ENCODE measurements around the gene FOXI1.

The FOXI1 gene

GRCh38 chr5:170111088-170111785, 5.5 kb downstream of the FOXI1 start:
- Histone ChIP-seq H3K9ac (ENCODE audit: low read length) (no peak overlapping the region), H3K36me3 (ENCODE audit: insufficient read depth, low read length) (no peaks in the 10 kb centered on the region), H3K79me2 (ENCODE audit: insufficient read depth, low read length) (no peaks in the 10 kb centered on the region), H3K4me3 (ENCODE audit: low read depth, low read length, poor library complexity, severe bottlenecking) (no peak overlapping the region), H3K4me1 (ENCODE audit: insufficient read depth, low read length, severe bottlenecking) (no peaks in the 10 kb centered on the region), H2AFZ (ENCODE audit: low read length) (no peak overlapping the region), H3K27me3 (ENCODE audit: insufficient read depth, low read length) (0 out of 2 replicates have a peak, but pooled peaks cover 4% of the 10 kb centered on the region), H3K27ac (ENCODE audit: low read depth, low read length, poor library complexity, severe bottlenecking) (no peak overlapping the region), H3F3A (ENCODE audit: insufficient read depth, low read length) (no peaks in the 10 kb centered on the region), H3K9me3 (ENCODE audit: low read length) (no peaks in the 10 kb centered on the region), H3K9me2 (ENCODE audit: low read depth, low read length) (no peaks in the 10 kb centered on the region), H4K20me1 (ENCODE audit: insufficient read depth, low read length) (no peaks in the 10 kb centered on the region), H3K4me2 (ENCODE audit: low read length) (no peak overlapping the region)
- TF ChIP-seq EZH2 (IDR thresholded peaks at IDR 0.05; ENCODE audit: borderline replicate concordance, low read length) = no peak
- TF ChIP-seq, protein P1, sequence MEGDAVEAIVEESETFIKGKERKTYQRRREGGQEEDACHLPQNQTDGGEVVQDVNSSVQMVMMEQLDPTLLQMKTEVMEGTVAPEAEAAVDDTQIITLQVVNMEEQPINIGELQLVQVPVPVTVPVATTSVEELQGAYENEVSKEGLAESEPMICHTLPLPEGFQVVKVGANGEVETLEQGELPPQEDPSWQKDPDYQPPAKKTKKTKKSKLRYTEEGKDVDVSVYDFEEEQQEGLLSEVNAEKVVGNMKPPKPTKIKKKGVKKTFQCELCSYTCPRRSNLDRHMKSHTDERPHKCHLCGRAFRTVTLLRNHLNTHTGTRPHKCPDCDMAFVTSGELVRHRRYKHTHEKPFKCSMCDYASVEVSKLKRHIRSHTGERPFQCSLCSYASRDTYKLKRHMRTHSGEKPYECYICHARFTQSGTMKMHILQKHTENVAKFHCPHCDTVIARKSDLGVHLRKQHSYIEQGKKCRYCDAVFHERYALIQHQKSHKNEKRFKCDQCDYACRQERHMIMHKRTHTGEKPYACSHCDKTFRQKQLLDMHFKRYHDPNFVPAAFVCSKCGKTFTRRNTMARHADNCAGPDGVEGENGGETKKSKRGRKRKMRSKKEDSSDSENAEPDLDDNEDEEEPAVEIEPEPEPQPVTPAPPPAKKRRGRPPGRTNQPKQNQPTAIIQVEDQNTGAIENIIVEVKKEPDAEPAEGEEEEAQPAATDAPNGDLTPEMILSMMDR (IDR thresholded peaks at IDR 0.05; ENCODE audit: low read length) = no peak

GRCh38 chr5:170112876-170113521, 7.3 kb downstream of the FOXI1 start:
- Histone ChIP-seq H3K9ac (ENCODE audit: low read length) (no peak overlapping the region), H3K9me3 (ENCODE audit: low read length) (no peaks in the 10 kb centered on the region), H3K27ac (ENCODE audit: low read depth, low read length, poor library complexity, severe bottlenecking) (no peak overlapping the region), H4K20me1 (ENCODE audit: insufficient read depth, low read length) (no peaks in the 10 kb centered on the region), H3K79me2 (ENCODE audit: insufficient read depth, low read length) (no peaks in the 10 kb centered on the region), H2AFZ (ENCODE audit: low read length) (no peak overlapping the region), H3K4me3 (ENCODE audit: low read depth, low read length, poor library complexity, severe bottlenecking) (no peak overlapping the region), H3F3A (ENCODE audit: insufficient read depth, low read length) (no peaks in the 10 kb centered on the region), H3K4me1 (ENCODE audit: insufficient read depth, low read length, severe bottlenecking) (no peaks in the 10 kb centered on the region), H3K36me3 (ENCODE audit: insufficient read depth, low read length) (no peaks in the 10 kb centered on the region), H3K27me3 (ENCODE audit: insufficient read depth, low read length) (0 out of 2 replicates have a peak, but pooled peaks cover 4% of the 10 kb centered on the region), H3K9me2 (ENCODE audit: low read depth, low read length) (no peaks in the 10 kb centered on the region), H3K4me2 (ENCODE audit: low read length) (no peak overlapping the region)
- no peak for TF ChIP-seq EZH2 (IDR thresholded peaks at IDR 0.05; ENCODE audit: borderline replicate concordance, low read length)
- TF ChIP-seq, protein P1 (IDR thresholded peaks at IDR 0.05; ENCODE audit: low read length) = no peak

DNA sequence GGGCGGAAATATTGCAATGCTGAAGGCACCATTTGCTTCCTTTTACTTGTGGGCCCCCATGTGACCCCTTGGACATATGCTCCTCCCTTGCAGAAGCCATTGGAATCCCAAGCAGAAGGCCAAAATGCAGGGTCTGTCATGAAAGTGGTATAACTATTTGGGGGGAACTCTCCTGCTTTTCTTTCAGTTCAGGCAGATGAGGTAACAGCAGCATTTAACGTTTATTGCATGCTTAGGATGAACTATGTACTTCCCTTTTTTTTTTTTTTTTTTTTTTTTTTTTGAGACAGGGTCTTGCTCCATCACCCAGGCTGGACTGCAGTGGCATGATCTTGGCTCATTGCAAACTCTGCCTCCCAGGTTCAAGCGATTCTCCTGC, 7.8 kb downstream of the FOXI1 start:
- Histone ChIP-seq H3F3A (ENCODE audit: insufficient read depth, low read length) (no peaks in the 10 kb centered on the region), H3K27me3 (ENCODE audit: insufficient read depth, low read length) (0 out of 2 replicates have a peak, but pooled peaks cover 4% of the 10 kb centered on the region), H3K27ac (ENCODE audit: low read depth, low read length, poor library complexity, severe bottlenecking) (no peak overlapping the region), H3K4me3 (ENCODE audit: low read depth, low read length, poor library complexity, severe bottlenecking) (no peak overlapping the region), H3K9me2 (ENCODE audit: low read depth, low read length) (no peaks in the 10 kb centered on the region), H3K9ac (ENCODE audit: low read length) (no peak overlapping the region), H3K4me2 (ENCODE audit: low read length) (no peak overlapping the region), H3K36me3 (ENCODE audit: insufficient read depth, low read length) (no peaks in the 10 kb centered on the region), H3K9me3 (ENCODE audit: low read length) (no peaks in the 10 kb centered on the region), H3K79me2 (ENCODE audit: insufficient read depth, low read length) (no peaks in the 10 kb centered on the region), H2AFZ (ENCODE audit: low read length) (no peak overlapping the region), H4K20me1 (ENCODE audit: insufficient read depth, low read length) (no peaks in the 10 kb centered on the region), H3K4me1 (ENCODE audit: insufficient read depth, low read length, severe bottlenecking) (no peaks in the 10 kb centered on the region)
- TF ChIP-seq EZH2 (IDR thresholded peaks at IDR 0.05; ENCODE audit: borderline replicate concordance, low read length) = no peak
- TF ChIP-seq, protein P1 (IDR thresholded peaks at IDR 0.05; ENCODE audit: low read length) = no peak

Data from OCI-LY1 (cell line).